ENCODE data around the gene PIP4P1.

The PIP4P1 gene

GRCh38 chr14:20429801-20430669 lies 31.2 kb downstream of the PIP4P1 start:
- TF ChIP-seq ZFP30 (CRISPR knock-in tag; IDR thresholded peaks at IDR 0.05) = no peak
- TF ChIP-seq RARB (CRISPR knock-in tag; IDR thresholded peaks at IDR 0.05) = no peak
- TF ChIP-seq GLIS3 (CRISPR knock-in tag; IDR thresholded peaks at IDR 0.05) = no peak
- no peak for TF ChIP-seq SNAI2 (CRISPR knock-in tag; IDR thresholded peaks at IDR 0.05)
- no peak for TF ChIP-seq BACH2 (CRISPR knock-in tag; IDR thresholded peaks at IDR 0.05; ENCODE audit: borderline replicate concordance)
- no peak for TF ChIP-seq TOX (CRISPR knock-in tag; IDR thresholded peaks at IDR 0.05; ENCODE audit: borderline replicate concordance)
- TF ChIP-seq ISL1 (CRISPR knock-in tag; IDR thresholded peaks at IDR 0.05) = no peak
- TF ChIP-seq PPARA (CRISPR knock-in tag; IDR thresholded peaks at IDR 0.05; ENCODE audit: borderline replicate concordance) = no peak
- TF ChIP-seq ZNF565 (CRISPR knock-in tag; conservative IDR thresholded peaks at IDR 0.05; ENCODE audit: low read depth) = no peak
- no peak for TF ChIP-seq TCF4 (CRISPR knock-in tag; IDR thresholded peaks at IDR 0.05; ENCODE audit: borderline replicate concordance)
- TF ChIP-seq ZNF8 (CRISPR knock-in tag; IDR thresholded peaks at IDR 0.05) = no peak
- no peak for TF ChIP-seq CSRNP3 (CRISPR knock-in tag; IDR thresholded peaks at IDR 0.05)
- TF ChIP-seq ZFP3 (CRISPR knock-in tag; IDR thresholded peaks at IDR 0.05) = no peak
- no peak for TF ChIP-seq ZNF70 (CRISPR knock-in tag; IDR thresholded peaks at IDR 0.05)
- TF ChIP-seq TSHZ2 (CRISPR knock-in tag; IDR thresholded peaks at IDR 0.05) = no peak
- no peak for TF ChIP-seq CREB5 (CRISPR knock-in tag; IDR thresholded peaks at IDR 0.05; ENCODE audit: low read depth)
- no peak for ATAC-seq

GRCh38 chr14:20428802-20429201 lies 32.4 kb downstream of the PIP4P1 start:
- TF ChIP-seq ISL1 (CRISPR knock-in tag; IDR thresholded peaks at IDR 0.05) (no peak), SNAI2 (CRISPR knock-in tag; IDR thresholded peaks at IDR 0.05) (no peak), RARB (CRISPR knock-in tag; IDR thresholded peaks at IDR 0.05) (no peak), TSHZ2 (CRISPR knock-in tag; IDR thresholded peaks at IDR 0.05) (no peak), CSRNP3 (CRISPR knock-in tag; IDR thresholded peaks at IDR 0.05) (no peak), CREB5 (CRISPR knock-in tag; IDR thresholded peaks at IDR 0.05; ENCODE audit: low read depth) (no peak), OSR1 (CRISPR knock-in tag; IDR thresholded peaks at IDR 0.05) (no peak), BACH2 (CRISPR knock-in tag; IDR thresholded peaks at IDR 0.05; ENCODE audit: borderline replicate concordance) (no peak), ZNF565 (CRISPR knock-in tag; conservative IDR thresholded peaks at IDR 0.05; ENCODE audit: low read depth) (no peak), PATZ1 (CRISPR knock-in tag; IDR thresholded peaks at IDR 0.05; ENCODE audit: borderline replicate concordance) (no peak), ZNF8 (CRISPR knock-in tag; IDR thresholded peaks at IDR 0.05) (no peak), ARNTL (CRISPR knock-in tag; IDR thresholded peaks at IDR 0.05; ENCODE audit: borderline replicate concordance, low read depth) (no peak), CSDC2 (CRISPR knock-in tag; IDR thresholded peaks at IDR 0.05) (no peak), ZNF70 (CRISPR knock-in tag; IDR thresholded peaks at IDR 0.05) (no peak), ESRRG (CRISPR knock-in tag; IDR thresholded peaks at IDR 0.05) (no peak), TOX (CRISPR knock-in tag; IDR thresholded peaks at IDR 0.05; ENCODE audit: borderline replicate concordance) (no peak), TCF4 (CRISPR knock-in tag; IDR thresholded peaks at IDR 0.05; ENCODE audit: borderline replicate concordance) (no peak)
- peak; percentile 39; the same call in 1 of the 3 replicates for ATAC-seq

Data from SK-N-SH treated with all-trans-retinoic acid at 6 μM for 48 hours (cell line).